ENCODE results near the gene PSMA3. TPM values are rescaled to one million over a fixed set of nuclear protein-coding genes. Genes with fewer than 3 reads are reported as not detected.

Gene PSMA3
- total and polyA plus RNA-seq, 8 donors: 49.6 to 158 (median 96.2) TPM

DNA sequence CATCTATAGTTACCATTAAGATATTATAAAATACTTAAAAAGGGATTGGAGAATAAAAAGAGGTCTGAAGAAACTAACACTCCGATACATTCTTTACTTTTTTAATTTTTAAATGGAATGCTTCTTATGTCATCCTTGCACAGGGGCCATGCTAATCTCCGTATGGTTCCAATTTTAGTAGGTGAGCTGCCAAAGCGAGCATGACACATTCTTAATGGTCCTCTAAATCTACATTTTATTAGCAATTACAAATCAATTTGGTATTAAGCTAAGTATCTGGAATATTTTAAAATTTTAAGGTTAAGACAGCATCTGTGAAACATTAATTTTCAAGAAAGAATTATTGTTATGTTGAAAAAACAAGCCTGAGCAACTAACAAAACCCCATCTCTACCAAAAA is 47.5 kb downstream of the PSMA3 start:
- no peak overlapping the region for H3K4me3 ChIP-seq
- WGBS, 5 donors: 83 to 90% (median 86%) methylated on average over 3 of the region's 3 CpGs
- no peak overlapping the region for H3K27ac ChIP-seq
- no peaks in the 10 kb centered on the region for H3K27me3 ChIP-seq
- no peaks in the 10 kb centered on the region for H3K9me3 ChIP-seq
- intact Hi-C loops (cut with DNase I; ENCODE audit: low total_unique reads): loop anchor here (10.0 kb wide), 1 partner anchor 57 kb away; no protein-coding TSS in a partner anchor
- peaks cover 28 to 84% (median 81%) of the 10 kb centered on the region in 4 donors for H3K36me3 ChIP-seq
- H3K4me1 ChIP-seq: peaks cover 13 to 96% (median 56%) of the 10 kb centered on the region in 4 donors
- DNase-seq: no peak
- no peak for TF ChIP-seq POLR2A (IDR thresholded peaks at IDR 0.05)

- Histone ChIP-seq H3K4me1 (peaks cover 13 to 77% (median 44%) of the 10 kb centered on the region in 4 donors), H3K36me3 (peaks cover 28 to 64% (median 63%) of the 10 kb centered on the region in 4 donors), H3K27ac (no peak overlapping the region), H3K4me3 (no peak overlapping the region), H3K27me3 (no peaks in the 10 kb centered on the region), H3K9me3 (no peaks in the 10 kb centered on the region)
- 96 to 98% (median 96%) methylated on average over 7 of the region's 7 CpGs for WGBS, 5 donors
- DNase-seq: no peak
- intact Hi-C loops (cut with DNase I; ENCODE audit: low total_unique reads): loop anchor here (10.0 kb wide), 1 partner anchor 59 kb away; no protein-coding TSS in a partner anchor
- TF ChIP-seq CTCF (IDR thresholded peaks at IDR 0.05) (no peak), POLR2AphosphoS5 (IDR thresholded peaks at IDR 0.05) (no peak), EP300 (IDR thresholded peaks at IDR 0.05) (no peak), POLR2A (IDR thresholded peaks at IDR 0.05) (no peak)
These were observed 49.6 kb downstream of the PSMA3 start for GRCh38 chr14:58294201-58294600.

DNA sequence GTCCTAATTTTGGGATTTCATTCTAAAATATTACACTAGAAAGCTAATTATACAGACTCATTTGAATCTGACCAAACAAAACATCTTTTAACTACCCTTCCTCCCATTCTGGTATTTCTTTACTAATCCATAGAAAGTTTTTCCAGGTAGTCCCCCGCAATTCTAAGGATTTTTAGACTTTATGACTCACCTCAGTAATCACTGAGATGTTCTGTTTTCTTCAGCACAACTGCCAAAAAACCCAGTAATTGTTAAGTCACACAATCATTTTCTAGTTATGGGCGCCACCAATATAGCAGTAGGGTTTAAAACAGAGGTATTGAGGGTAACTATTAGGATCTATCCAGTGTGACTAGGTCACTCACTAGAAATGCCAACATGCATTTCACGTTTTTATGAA is 52.1 kb downstream of the PSMA3 start:
- Histone ChIP-seq H3K27me3 (no peaks in the 10 kb centered on the region), H3K4me1 (peaks cover 26 to 75% (median 49%) of the 10 kb centered on the region in 4 donors), H3K36me3 (peaks cover 15 to 42% (median 39%) of the 10 kb centered on the region in 4 donors), H3K9me3 (no peaks in the 10 kb centered on the region), H3K4me3 (peak overlapping the region; percentile 68 to 97 (median 85)), H3K27ac (peak overlapping the region in 4 of 5 donors; percentile 91 to 98 (median 94))
- intact Hi-C loops (cut with DNase I; ENCODE audit: low total_unique reads): loop anchor here (10.0 kb wide), 1 partner anchor 62 kb away; no protein-coding TSS in a partner anchor
- DNase-seq: peak in 1 of 2 donors; percentile 5
- WGBS, 5 donors: 1 to 10% (median 4%) methylated on average over 3 of the region's 3 CpGs
- no peak for TF ChIP-seq POLR2A (IDR thresholded peaks at IDR 0.05)
- TF ChIP-seq CTCF (IDR thresholded peaks at IDR 0.05): no peak
- TF ChIP-seq EP300 (IDR thresholded peaks at IDR 0.05): no peak
- no peak for TF ChIP-seq POLR2AphosphoS5 (IDR thresholded peaks at IDR 0.05)

GRCh38 chr14:58297412-58297761 is 52.7 kb downstream of the PSMA3 start:
- WGBS, 5 donors: 0 to 2% (median 0%) methylated on average over 10 of the region's 10 CpGs
- no peaks in the 10 kb centered on the region for H3K27me3 ChIP-seq
- no peak for TF ChIP-seq POLR2A (IDR thresholded peaks at IDR 0.05)
- TF ChIP-seq EP300 (IDR thresholded peaks at IDR 0.05): no peak
- no peak for TF ChIP-seq CTCF (IDR thresholded peaks at IDR 0.05)
- TF ChIP-seq POLR2AphosphoS5 (IDR thresholded peaks at IDR 0.05): no peak
- peak overlapping the region; percentile 91 to 98 (median 93) for H3K27ac ChIP-seq
- H3K4me1 ChIP-seq: peaks cover 26 to 75% (median 46%) of the 10 kb centered on the region in 4 donors
- H3K36me3 ChIP-seq: peaks cover 16 to 42% (median 40%) of the 10 kb centered on the region in 4 donors
- intact Hi-C loops (cut with DNase I; ENCODE audit: low total_unique reads): loop anchor here (10.0 kb wide), 1 partner anchor 63 kb away; no protein-coding TSS in a partner anchor
- no peaks in the 10 kb centered on the region for H3K9me3 ChIP-seq
- peak in 1 of 2 donors; percentile 33 for DNase-seq
- peak overlapping the region; percentile 68 to 97 (median 85) for H3K4me3 ChIP-seq

Data from stomach (tissue), 9 donors.